HG03039 (cell line): ENCODE data around the gene TRAF3IP3.

Source experiments
- ATAC-seq: cut with Tn5 transposase; IDR thresholded peaks from one replicate; pipeline ENCODE4 v1.9.1; 2021; ENCODE audit warnings: mild to moderate bottlenecking, moderate library complexity; ENCODE audit not compliant: unreplicated experiment

The TRAF3IP3 gene, protein sequence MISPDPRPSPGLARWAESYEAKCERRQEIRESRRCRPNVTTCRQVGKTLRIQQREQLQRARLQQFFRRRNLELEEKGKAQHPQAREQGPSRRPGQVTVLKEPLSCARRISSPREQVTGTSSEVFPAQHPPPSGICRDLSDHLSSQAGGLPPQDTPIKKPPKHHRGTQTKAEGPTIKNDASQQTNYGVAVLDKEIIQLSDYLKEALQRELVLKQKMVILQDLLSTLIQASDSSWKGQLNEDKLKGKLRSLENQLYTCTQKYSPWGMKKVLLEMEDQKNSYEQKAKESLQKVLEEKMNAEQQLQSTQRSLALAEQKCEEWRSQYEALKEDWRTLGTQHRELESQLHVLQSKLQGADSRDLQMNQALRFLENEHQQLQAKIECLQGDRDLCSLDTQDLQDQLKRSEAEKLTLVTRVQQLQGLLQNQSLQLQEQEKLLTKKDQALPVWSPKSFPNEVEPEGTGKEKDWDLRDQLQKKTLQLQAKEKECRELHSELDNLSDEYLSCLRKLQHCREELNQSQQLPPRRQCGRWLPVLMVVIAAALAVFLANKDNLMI

DNA sequence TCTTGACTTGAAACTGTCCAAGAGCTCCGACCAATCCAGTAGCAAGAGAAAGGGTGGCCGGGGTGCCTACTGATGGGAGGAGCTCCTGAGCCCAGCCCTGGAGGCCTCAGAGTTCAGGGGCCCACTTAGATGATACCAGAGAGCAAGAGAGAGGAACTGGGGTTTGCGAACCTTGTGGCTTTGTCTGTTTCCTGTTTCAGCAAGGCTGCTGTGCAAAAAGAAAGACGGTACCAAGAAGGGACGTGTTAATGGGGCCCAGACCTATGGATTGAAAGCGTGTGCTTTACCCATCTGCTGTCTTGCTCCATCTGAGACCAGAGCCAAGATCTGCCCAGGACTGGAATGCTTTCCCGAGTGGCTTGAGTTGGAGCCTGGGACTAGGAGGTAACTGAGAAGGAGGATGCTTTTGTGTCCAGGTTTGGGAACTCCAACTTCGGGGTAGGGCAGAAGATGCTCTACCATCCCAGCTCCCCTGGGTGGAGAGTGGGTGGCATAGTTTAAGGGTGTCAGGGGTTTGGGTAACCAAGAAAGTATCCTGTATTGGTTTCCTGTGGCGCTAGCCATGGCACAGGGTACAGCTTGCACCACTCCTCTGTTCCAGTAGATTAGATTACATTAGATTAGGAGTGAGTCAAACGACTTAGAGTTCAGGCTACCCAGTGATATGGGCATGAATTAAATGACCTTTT is at the start of gene TRAF3IP3:
TSS of gene TRAF3IP3 (plus strand) at position 128 of the 689 bp plus-strand sequence. CDS start 3,987 bp downstream, outside the sequence.
- ATAC-seq, result peak; percentile 65

DNA sequence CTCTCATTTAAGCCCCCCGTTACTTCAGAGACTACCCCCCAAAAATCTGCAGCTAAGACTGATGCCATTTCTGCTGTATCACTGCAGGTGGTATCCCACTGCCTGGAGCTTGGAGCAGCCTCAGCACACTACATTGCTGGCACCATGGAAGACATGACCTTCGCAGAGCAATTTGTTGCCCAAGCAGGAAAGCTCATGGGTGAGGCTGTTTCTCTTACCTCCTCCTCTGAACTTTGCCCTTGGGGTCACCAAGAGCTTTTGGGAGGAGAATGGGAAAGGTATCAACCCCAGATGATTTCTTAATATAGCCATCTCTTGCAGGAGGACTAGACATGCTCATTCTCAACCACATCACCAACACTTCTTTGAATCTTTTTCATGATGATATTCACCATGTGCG is 49.2 kb upstream of the TRAF3IP3 start:
- no peak for ATAC-seq

DNA sequence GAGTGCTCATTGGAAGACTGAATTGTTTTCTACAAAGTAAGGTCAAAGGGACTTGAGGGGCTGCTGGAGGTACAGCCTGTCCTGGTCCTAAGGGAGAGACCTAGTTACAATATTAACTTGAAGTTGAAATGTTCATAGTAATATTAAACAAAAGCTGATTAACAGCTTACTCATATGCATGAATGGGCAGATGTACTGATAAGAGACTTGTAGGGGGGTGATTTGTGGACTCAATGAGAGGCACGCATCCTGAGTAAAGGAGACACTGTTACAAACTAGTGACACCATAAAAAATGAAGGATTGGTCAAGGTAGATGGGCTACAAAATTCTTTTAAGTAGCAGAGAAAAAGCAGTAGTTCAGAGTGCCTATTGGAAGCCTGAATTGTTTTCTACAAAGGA is 48.5 kb upstream of the TRAF3IP3 start:
- no peak for ATAC-seq

DNA sequence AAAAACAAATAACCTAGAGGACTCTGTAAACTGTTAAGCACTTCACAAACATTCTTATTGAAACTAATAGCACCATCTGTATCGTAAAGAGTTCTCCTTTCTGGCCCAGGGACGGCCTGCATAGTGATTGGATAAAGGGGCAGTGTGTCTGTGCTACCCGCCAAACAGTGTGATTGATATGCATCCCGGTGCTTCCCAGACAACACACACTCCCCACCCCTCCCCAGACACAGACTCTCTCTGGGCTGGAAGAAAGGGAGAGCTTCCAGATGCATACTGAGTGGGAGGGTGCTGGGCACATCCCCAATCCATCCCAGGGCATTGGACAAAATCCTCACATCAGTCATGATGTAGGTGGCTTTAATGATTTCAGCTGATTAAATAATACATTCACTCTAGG is 47.6 kb upstream of the TRAF3IP3 start:
- no peak for ATAC-seq

DNA sequence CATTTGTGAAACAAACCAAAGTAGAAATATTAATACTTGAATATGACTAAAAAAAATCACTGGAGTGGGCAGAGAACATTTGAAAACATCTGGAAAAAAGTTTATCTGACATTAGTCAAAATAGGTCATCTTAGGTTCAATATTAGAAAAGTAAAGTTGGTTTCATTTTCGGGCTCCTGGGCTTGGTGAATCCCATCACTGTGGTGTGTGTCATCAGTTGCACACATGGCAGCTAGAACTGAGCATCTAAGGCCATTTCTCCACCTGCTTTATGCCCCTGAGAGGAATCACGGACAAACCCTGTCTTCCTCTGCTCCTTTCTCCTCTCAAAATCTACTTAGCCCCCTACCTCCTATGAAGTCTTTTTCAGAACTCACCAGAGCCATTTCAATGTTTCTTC is 45.8 kb upstream of the TRAF3IP3 start:
- no peak for ATAC-seq

DNA sequence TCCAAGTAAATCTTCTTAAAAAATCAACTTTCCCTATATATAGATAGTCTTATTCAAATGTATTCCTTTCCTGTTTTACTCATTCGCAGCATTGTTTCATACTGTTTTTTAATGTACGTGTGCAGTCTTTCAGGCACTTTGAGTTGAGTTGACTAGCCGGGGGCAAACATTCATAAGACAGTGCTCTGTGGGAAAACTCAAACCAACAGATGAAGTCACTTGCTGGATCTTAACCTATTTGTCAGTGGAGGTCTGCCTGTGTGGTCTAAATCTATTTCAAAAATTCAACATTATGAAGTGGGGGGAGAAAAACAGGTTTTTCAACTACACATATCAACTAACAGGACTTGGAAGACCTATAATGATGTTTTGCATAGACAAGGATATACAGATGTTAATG is 45.0 kb upstream of the TRAF3IP3 start:
- no peak for ATAC-seq

DNA sequence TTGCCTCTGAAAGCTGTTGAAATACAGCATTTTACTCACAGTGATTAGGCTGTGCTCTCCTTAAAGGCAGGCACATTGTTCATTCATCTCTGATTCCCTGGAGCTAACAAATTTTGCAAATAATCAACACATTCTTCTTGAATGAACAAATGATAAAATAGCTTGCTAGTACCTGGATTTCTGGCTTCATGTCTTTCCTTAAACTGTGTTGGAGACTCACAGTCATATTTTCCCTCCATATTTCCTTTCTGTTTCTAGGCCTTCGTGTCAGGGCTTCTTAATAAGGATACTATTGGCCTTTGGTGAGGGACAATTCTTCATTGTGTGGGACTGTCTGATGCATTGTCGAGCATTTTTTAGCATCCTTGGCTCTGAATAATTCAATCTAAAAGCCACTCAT is 41.5 kb upstream of the TRAF3IP3 start:
- ATAC-seq, result no peak

DNA sequence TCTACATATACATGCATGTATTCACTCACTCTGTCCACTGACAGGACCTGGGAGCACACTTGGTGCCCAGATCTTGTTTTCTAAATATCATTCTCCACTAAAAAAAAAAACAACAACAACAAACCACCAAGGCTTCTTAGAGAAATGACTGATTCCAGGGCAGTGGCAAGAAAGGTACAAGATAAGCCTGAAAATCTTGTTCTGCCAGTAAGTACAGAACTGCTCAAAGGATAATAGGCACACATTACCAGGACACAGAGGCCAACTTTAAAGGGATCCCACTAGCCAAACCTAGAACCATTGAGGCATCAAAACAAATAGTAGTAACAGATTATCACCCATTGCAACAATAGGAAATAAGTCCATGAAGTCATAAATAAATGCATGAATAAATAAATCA is 40.5 kb upstream of the TRAF3IP3 start:
- ATAC-seq, result no peak

DNA sequence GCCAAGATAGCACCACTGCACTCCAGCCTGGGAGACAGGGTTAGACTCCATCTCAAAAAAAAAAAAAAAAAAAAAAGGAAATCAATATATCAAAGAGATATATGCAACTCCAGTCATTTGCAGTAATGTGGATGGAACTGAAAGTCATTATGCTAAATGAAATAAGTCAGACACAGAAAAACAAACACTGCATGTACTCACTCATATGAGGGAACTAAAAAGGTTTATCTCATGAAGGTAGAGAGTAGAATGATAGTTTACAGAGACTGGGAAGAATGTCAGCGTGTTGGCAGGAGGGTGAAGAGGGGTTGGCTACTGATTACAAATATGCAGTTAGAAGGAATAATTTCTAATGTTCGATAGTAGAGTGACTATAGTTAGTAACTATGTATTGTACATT is 38.0 kb upstream of the TRAF3IP3 start:
- no peak for ATAC-seq

DNA sequence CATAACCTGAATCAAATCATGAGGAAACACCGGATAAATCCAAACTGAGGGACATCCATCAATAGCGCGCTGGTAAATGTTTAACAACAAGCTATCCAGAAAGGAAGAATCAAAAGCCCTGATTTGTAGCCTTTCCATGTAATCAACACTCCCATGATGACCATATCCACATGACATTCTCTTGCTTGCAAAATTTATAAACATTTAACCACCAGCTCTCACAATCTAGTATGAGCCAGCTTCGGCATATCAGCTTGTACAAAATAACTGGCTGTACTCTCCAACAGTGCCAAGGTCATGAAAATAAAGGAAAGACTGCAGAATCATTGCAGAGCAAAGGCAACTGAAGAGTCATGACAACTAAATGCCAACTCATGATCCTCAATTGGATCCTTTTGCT is 35.5 kb upstream of the TRAF3IP3 start:
- no peak for ATAC-seq

DNA sequence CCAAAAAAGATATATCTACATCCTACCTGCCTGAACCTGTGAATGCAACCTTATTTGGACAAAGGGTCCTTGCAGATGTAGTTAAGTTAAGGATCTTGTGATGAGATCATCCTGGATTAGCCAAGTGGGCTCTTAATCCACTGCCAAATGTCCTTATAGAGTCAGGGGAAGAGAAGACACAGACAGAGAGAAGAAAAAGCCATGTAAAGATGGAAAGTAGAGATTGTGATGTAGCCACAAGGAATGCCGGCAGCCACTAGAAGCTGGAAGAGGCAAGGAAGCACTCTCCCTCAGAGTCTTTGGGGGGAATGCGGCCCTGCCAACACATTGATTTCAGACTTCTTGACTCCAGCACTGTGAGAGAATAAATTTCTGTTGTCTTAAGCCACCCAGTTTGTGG is 35.0 kb upstream of the TRAF3IP3 start:
- ATAC-seq, result no peak

DNA sequence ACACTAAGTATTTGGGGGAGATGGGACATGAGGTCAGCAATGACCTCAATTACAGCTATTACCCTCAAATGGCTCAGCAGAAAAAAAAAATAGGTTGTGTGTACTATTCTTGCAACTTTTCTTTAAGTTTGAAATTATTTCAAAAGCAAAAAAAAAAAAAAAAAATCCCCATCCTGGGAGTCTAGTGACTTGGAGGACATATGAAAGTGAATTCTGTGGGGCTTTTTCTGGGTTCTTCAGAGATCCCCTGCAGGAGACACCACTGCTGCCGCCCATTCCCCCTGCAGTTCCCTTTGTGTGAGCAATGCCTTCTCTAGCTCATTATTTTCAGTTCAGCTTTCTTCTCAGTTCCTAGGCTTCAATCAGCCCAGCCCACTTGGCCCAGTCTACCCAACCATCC is 34.5 kb upstream of the TRAF3IP3 start:
- no peak for ATAC-seq

DNA sequence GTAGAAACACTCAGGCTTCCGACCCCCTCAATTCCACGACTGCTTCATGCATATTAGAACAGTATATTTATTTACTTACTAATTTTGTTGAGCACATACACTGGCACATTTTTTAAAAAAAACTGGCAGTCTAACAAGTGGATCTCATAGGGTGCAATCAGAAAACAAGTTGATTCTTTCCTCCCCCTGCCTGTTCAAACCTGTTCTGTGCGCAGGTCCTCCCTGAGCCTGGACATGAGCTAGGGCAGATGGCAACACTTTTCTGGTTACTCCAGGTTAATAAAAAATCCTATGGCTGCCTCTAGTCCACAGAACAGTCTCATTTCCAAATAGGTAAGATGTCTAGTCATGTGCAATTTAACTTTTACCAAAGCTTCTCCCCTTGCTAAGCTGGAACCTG is 32.6 kb upstream of the TRAF3IP3 start:
- no peak for ATAC-seq

DNA sequence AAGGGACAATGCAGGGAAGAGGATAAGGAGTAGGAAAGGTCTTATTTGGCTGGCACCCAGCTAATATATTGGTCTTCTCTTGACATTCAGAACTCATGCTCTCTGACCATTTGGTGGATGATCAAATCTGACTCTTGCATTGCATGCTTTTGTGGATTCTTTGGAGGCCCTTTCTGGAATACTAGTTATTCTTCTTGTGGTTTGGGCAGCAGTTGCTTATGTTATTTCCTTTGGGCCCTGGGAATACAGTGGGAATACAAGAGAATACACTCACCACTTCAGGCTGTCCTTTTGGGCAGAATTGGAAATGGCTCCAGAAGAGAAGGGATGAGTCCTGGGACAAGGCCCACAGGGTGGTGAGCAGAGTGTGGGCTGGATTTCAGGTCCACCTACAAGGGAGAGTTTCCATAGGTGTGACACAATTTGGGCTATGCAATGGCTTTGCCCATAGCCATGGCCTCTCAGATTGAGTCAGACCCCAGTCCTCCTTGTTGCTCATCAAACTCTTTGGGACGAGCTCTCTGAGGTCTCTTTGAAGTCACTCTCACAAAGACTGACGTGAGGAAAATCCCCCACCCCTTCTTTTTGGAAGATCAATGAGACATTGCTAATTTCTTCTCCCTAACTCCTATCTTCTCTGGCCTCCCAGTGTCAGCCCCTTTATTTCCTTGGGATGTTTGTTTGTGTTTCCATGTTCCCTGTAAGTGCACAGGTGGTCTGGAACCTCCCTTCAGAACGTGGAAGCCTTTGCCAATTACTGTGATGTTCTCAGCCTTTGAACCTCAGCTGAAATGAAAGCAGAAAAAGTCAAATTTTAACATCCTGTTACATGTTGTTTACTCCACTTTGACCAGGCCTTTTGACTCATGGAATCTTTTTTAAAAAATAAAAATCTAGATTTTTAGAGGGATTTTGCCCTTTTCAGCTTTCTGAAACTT is 31.8 kb upstream of the TRAF3IP3 start:
- ATAC-seq, result peak; percentile 72

DNA sequence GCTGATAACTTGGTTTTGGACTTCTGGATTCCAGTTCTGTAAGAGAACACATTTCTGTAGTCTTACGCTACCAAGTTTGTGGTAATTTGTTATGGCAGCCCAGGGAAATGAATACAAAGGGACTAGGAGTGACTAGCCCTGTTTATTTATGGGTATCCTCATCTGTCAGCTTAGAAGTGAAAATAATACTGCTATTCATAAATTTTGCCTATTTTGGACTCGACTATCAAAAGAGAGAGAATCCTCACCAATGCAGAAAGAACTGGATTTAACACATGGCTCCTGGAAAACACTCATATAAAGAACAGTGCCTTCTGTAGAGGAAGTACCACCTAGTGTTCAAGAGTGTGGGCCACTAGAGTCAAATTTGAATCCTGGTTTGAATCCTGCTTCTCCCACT is 28.6 kb upstream of the TRAF3IP3 start:
- no peak for ATAC-seq

DNA sequence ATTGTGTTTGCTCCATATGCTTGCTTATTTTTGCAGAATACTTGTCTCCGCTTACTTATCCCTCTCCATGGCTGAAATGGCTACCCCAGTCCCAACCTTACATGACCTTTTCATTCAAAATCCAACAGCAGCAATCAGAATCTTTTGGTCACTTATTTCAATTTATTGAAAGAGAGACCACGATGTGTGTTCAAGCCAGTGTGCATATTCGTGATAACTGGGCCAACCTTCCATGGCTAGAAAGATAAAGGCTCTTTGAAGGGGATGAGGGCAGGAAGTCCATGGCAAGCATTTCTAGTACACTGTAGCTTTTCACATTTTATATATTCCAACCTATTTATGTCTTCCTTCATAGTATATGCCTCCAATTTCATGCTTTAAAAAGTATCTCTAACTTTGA is 28.1 kb upstream of the TRAF3IP3 start:
- ATAC-seq, result no peak

DNA sequence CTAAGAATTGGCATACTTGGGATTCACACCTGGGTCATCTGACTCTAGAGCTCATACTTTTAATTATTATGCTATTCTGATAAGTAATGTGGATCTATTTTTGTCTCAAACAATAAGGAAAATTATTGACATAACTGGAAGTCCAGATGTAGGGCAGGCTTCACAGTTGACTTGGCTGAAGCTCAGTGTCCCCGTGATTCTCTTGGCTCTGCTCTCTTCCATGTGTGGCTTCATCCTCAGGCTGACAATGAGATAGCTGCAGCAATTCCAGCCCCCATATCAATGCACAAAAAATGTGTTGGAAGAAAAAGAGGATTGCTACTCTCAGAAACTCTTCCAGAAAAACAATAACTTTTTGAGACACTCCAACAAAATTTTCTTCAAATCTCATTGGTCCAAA is 27.4 kb upstream of the TRAF3IP3 start:
- ATAC-seq, result no peak

DNA sequence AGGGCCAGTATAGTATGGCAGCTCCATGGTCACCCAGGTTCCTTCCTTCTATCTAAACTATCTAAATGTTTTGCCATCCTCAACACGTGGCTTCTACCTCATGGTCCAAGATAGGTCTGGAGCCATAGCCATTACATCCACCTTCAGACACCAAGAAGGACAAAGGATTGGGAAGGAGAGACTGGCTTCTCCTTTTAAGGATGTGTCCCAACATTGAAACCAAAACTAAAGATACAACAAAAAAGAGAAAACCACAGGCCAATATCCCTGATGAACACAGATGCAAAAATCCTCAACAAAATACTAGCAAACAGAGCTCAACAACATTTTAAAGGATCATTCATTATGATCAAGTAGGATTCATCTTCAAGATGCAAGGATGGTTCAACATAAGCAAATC is 26.4 kb upstream of the TRAF3IP3 start:
- no peak for ATAC-seq

DNA sequence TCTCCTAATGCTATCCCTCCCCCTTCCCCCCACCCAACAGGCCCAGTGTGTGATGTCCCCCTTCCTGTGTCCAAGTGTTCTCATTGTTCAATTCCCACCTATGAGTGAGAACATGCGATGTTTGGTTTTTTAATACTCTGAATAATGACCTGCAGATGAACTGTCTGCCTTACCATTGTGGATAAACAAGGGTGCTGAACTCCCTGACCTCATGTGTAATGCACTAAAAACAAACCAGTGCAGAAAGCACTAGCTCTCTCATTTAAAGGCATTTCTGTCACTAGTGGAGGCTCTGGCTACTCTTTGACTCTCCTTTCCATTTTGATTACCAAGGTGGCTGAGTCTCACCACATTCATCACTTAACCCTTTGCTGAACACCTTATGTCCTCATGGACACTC is 23.1 kb upstream of the TRAF3IP3 start:
- no peak for ATAC-seq

DNA sequence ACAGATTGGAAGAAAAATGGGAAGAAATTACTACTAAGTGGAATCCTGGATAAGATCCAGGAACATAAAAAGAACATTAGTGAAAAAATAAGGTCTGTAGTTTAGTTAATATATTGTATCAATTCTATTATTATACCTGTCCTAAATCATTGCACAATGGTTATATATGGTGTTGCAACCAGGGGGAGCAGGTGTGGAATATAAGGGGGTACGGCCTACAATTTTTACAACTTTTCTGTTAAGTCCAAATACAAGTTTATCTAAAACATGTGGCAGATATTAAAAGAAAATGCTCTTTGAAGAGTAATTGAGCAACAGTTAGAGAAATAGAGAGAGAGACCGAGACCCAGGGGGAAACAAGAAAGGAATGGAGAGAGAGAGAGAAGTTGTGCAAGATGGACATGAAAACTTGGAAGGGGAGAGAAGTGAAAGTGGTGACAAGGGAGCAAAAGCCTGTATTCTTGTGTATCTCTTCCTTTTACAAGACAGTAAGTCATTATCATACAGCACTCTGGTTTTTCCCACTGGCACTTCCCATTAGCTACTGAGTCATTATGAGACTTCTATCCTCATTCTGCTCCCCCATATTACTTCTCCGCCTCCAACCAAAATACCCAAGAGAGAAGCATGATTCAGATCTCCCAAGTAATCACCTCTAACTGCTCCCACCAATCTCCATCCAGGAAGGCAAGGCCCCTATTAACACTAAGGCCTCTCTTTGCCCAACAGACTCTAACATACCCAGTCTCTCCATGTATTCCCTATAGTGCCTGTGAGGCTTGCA is 22.3 kb upstream of the TRAF3IP3 start:
- no peak for ATAC-seq
